ENCODE results near the gene LIPJ. TPM values are rescaled to one million over a fixed set of nuclear protein-coding genes. Genes with fewer than 3 reads are reported as not detected.
A peak's percentile ranks its signal among the peaks of the same experiment; 100 is the strongest.

Gene LIPJ
- polyA plus RNA-seq, 1 donor from 2014 or later = 0.15 TPM

DNA sequence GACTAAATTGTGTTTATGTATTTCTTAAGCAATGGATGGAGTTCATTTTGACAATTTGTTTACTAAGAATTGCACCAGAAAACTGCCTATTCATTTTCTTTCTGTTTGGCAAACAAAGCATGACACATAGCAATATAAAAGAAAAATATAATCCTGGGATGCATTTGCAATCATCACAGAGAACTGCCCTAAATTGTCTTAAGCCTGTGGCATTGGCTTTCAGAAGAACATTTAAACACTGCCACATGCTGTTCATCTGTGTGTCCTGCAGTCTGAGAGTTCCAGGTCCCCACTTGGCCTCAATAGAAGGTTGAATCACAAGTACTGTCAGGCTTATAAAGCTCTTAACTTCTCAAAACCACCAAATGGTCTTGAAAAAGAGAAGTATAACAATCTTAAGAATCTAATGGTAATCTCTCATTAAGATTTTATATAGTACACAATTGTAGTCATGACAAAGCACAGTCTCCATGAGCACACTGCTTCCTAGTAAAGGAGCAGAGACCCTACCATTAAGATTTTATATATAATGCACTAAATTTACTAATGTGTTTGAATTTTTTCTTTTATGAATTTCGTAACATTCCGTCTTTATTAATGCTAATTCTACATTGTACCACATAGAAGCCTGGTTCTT lies 33.3 kb upstream of the LIPJ start:
- H3K79me2 ChIP-seq (replicated peaks; ENCODE audit: insufficient read depth, low read length) = no peaks in the 10 kb centered on the region
- no peak overlapping the region for H3K9ac ChIP-seq (ENCODE audit: low read length)
- no peak overlapping the region for H3K27ac ChIP-seq (ENCODE audit: low read length)
- no peak overlapping the region for H2AFZ ChIP-seq (ENCODE audit: low read depth, low read length)
- TF ChIP-seq SMC3 (conservative IDR thresholded peaks at IDR 0.05; ENCODE audit: poor library complexity) (peak; percentile 94), RAD21 (conservative IDR thresholded peaks at IDR 0.05) (peak; percentile 88), EZH2 (IDR thresholded peaks at IDR 0.05; ENCODE audit: borderline replicate concordance, insufficient read depth, low read length, poor library complexity, severe bottlenecking) (no peak), TAF1 (IDR thresholded peaks at IDR 0.05; ENCODE audit: low read depth) (no peak), POLR2AphosphoS5 (IDR thresholded peaks at IDR 0.05) (no peak), REST (IDR thresholded peaks at IDR 0.05; ENCODE audit: borderline replicate concordance) (no peak), MXI1 (conservative IDR thresholded peaks at IDR 0.05; ENCODE audit: poor library complexity, severe bottlenecking) (no peak), EP300 (conservative IDR thresholded peaks at IDR 0.05; ENCODE audit: poor library complexity, severe bottlenecking) (no peak)
- TF ChIP-seq, protein P1, sequence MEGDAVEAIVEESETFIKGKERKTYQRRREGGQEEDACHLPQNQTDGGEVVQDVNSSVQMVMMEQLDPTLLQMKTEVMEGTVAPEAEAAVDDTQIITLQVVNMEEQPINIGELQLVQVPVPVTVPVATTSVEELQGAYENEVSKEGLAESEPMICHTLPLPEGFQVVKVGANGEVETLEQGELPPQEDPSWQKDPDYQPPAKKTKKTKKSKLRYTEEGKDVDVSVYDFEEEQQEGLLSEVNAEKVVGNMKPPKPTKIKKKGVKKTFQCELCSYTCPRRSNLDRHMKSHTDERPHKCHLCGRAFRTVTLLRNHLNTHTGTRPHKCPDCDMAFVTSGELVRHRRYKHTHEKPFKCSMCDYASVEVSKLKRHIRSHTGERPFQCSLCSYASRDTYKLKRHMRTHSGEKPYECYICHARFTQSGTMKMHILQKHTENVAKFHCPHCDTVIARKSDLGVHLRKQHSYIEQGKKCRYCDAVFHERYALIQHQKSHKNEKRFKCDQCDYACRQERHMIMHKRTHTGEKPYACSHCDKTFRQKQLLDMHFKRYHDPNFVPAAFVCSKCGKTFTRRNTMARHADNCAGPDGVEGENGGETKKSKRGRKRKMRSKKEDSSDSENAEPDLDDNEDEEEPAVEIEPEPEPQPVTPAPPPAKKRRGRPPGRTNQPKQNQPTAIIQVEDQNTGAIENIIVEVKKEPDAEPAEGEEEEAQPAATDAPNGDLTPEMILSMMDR (IDR thresholded peaks at IDR 0.05; ENCODE audit: poor library complexity, severe bottlenecking) = peak; percentile 87
- H3K36me3 ChIP-seq (ENCODE audit: insufficient read depth, low read length) = no peaks in the 10 kb centered on the region
- no peaks in the 10 kb centered on the region for H3F3A ChIP-seq (ENCODE audit: insufficient read depth, low read length, poor library complexity, severe bottlenecking)
- no peak overlapping the region for H3K4me3 ChIP-seq (ENCODE audit: low read length)
- H3K27me3 ChIP-seq (ENCODE audit: insufficient read depth, low read depth, low read length) = no peaks in the 10 kb centered on the region
- H3K9me2 ChIP-seq (ENCODE audit: insufficient read depth, low read length) = no peaks in the 10 kb centered on the region
- no peaks in the 10 kb centered on the region for H4K20me1 ChIP-seq (ENCODE audit: insufficient read depth)
- no peaks in the 10 kb centered on the region for H3K9me3 ChIP-seq (ENCODE audit: low read length)
- H3K4me2 ChIP-seq (ENCODE audit: low read length) = no peak overlapping the region

DNA sequence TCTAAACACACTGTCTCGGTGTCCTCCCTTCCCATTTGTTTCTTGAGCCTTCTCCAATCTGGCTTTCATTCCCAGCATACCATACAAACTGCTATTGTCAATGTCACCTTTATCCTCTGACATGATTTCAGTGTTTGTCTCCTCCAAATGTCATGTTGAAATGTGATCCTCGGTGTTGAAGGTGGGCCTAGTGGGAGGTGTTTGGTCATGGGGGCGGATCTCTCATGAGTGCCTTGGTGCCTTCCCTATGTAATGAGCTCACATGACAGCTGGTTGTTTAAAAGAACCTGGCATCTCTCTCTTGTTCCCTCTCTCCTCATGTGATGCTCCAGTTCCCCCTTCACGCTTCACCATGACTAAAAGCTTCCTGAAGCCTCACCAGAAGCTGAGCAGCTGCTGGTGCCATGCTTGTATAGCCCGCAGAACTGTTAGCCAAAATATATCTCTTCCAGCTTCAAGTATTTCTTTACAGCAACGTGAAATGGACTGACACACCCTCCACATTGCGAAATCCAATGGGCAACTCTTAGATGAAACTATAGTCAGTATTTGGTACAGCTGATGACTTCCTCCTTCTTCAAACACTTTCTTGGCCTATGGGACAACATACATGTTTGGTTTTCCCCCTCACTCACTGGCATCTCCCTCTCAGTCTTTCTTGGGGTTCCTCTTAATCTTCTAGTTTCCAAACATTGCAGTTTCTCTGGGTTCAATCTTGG lies 31.2 kb upstream of the LIPJ start:
- no peaks in the 10 kb centered on the region for H3K9me3 ChIP-seq (ENCODE audit: low read length)
- no peak overlapping the region for H2AFZ ChIP-seq (ENCODE audit: low read depth, low read length)
- H3F3A ChIP-seq (ENCODE audit: insufficient read depth, low read length, poor library complexity, severe bottlenecking) = no peaks in the 10 kb centered on the region
- TF ChIP-seq REST (IDR thresholded peaks at IDR 0.05; ENCODE audit: borderline replicate concordance) (no peak), SMC3 (conservative IDR thresholded peaks at IDR 0.05; ENCODE audit: poor library complexity) (no peak)
- TF ChIP-seq, protein P1 (IDR thresholded peaks at IDR 0.05; ENCODE audit: poor library complexity, severe bottlenecking) = no peak
- no peak overlapping the region for H3K4me3 ChIP-seq (ENCODE audit: low read length)
- H3K27ac ChIP-seq (ENCODE audit: low read length) = no peak overlapping the region
- no peaks in the 10 kb centered on the region for H3K9me2 ChIP-seq (ENCODE audit: insufficient read depth, low read length)
- H3K9ac ChIP-seq (ENCODE audit: low read length) = no peak overlapping the region
- no peaks in the 10 kb centered on the region for H3K36me3 ChIP-seq (ENCODE audit: insufficient read depth, low read length)
- H4K20me1 ChIP-seq (ENCODE audit: insufficient read depth) = no peaks in the 10 kb centered on the region
- H3K79me2 ChIP-seq (replicated peaks; ENCODE audit: insufficient read depth, low read length) = no peaks in the 10 kb centered on the region
- H3K4me2 ChIP-seq (ENCODE audit: low read length) = no peak overlapping the region
- no peaks in the 10 kb centered on the region for H3K27me3 ChIP-seq (ENCODE audit: insufficient read depth, low read depth, low read length)

Data from neural cell (in vitro differentiated cells).